HCT116 (cell line): ENCODE data around the gene FAM83E. TPM values are rescaled to one million over a fixed set of nuclear protein-coding genes. Genes with fewer than 3 reads are reported as not detected.
A peak's percentile ranks its signal among the peaks of the same experiment; 100 is the strongest.

Experiments
- ATAC-seq: fragments of 200-7000 bp; cut with Tn5 transposase; 2 replicates; pipeline ENCODE4 v1.9.1; 2020; ENCODE audit warnings: mild to moderate bottlenecking, moderate library complexity
- BruUV-seq: library from RNA; stranded (reverse); fragments of 400-500 nt; replicated peaks from 2 replicates; lab custom pipeline; 2021; lab: Mats Ljungman, UMichigan
- CTCF ChIA-PET: fragments of 300-600 bp; sonication (Branson Sonifier 250); formaldehyde crosslinking; loops from one replicate; lab custom pipeline; 2021; ENCODE audit warnings: antibody characterized with exemption; lab: Charles Lee
- POLR2A ChIA-PET: fragments of 300-600, 350-600 bp; sonication (Branson Sonifier 250); formaldehyde crosslinking; loops from one replicate; lab custom pipeline; 2021; ENCODE audit warnings: antibody characterized with exemption; lab: Charles Lee
- RAD21 ChIA-PET, 2 experiments: fragments of 300-600 bp; sonication (Branson Sonifier 250); formaldehyde crosslinking; loops; one replicate each; lab custom pipeline; 2023; ENCODE audit warnings: low total read pairs in 2 of 2; ENCODE audit not compliant: uncharacterized antibody in 2 of 2, unreplicated experiment in 2 of 2, low non-redundant PET in 1 of 2; lab: Charles Lee
- DNase-seq: peaks from one replicate; pipeline ENCODE4 v3.0.0-alpha.2; 2010; ENCODE audit warnings: low read depth, low spot score
- H2AFZ ChIP-seq: fragments of 200-600 bp; shearing (Covaris generic), sonication (generic); 2 replicates; pipeline ENCODE4 v1.6.1; 2017; ENCODE audit warnings: low read depth, mixed run types, mixed read lengths, antibody characterized with exemption, low read length; ENCODE audit not compliant: poor library complexity, severe bottlenecking
- H3K27ac ChIP-seq: 2 replicates; pipeline ENCODE4 v1.5.1; 2012; ENCODE audit warnings: low read depth, low read length
- H3K27me3 ChIP-seq: fragments of 200-600 bp; sonication (generic); 2 replicates; pipeline ENCODE4 v1.6.1; 2016; ENCODE audit warnings: mixed run types, low read length, mixed read lengths; ENCODE audit not compliant: insufficient read depth
- H3K36me3 ChIP-seq, 2 experiments: fragments of 200-500 bp in 1 of 2; fragments of 200-600 bp in 1 of 2; sonication (Bioruptor generic) in 1 of 2; sonication (generic) in 1 of 2; 2 replicates each; pipeline versions ENCODE4 v1.5.1 to v1.6.1; 2014 to 2016; ENCODE audit warnings: low read length in 2 of 2, inconsistent platforms in 1 of 2, mixed read lengths in 1 of 2, mixed run types in 1 of 2; ENCODE audit not compliant: insufficient read depth in 2 of 2, control insufficient read depth in 1 of 2
- H3K4me1 ChIP-seq, 2 experiments: fragments of 200-600 bp in 1 of 2; sonication (generic) in 1 of 2; 2 replicates each; pipeline versions ENCODE4 v1.5.1 to v1.6.1; 2012 to 2017; ENCODE audit warnings: low read length in 2 of 2, inconsistent platforms in 1 of 2, mild to moderate bottlenecking in 1 of 2, mixed read lengths in 1 of 2, mixed run types in 1 of 2, moderate library complexity in 1 of 2; ENCODE audit not compliant: insufficient read depth in 2 of 2, control insufficient read depth in 1 of 2
- H3K4me2 ChIP-seq: fragments of 200-600 bp; sonication (generic); 2 replicates; pipeline ENCODE4 v1.6.1; 2017; ENCODE audit warnings: mixed run types, low read length, mixed read lengths
- H3K4me3 ChIP-seq, 2 experiments: fragments of 200-600 bp in 1 of 2; sonication (generic) in 1 of 2; replicated peaks in 1 of 2; 2 replicates each; pipeline ENCODE4 v1.5.1; 2011 to 2016; ENCODE audit warnings: low read length in 2 of 2, control low read depth in 1 of 2, low read depth in 1 of 2, mild to moderate bottlenecking in 1 of 2, mixed read lengths in 1 of 2, mixed run types in 1 of 2
- H3K79me2 ChIP-seq: fragments of 200-600 bp; sonication (generic); 2 replicates; pipeline ENCODE4 v1.6.1; 2017; ENCODE audit warnings: mild to moderate bottlenecking, mixed run types, low read length, moderate library complexity, mixed read lengths; ENCODE audit not compliant: insufficient read depth
- H3K9ac ChIP-seq: fragments of 200-600 bp; sonication (generic); 2 replicates; pipeline ENCODE4 v1.6.1; 2016; ENCODE audit warnings: low read length, mixed read lengths
- H3K9me2 ChIP-seq: fragments of 200-600 bp; sonication (generic), shearing (Covaris generic); 2 replicates; pipeline ENCODE4 v1.6.1; 2017; ENCODE audit warnings: mixed run types, mild to moderate bottlenecking, moderate library complexity; ENCODE audit not compliant: insufficient read depth
- H3K9me3 ChIP-seq, 2 experiments: fragments of 200-500 bp in 1 of 2; fragments of 200-600 bp in 1 of 2; sonication (Bioruptor generic) in 1 of 2; sonication (generic) in 1 of 2; 2 replicates each; pipeline ENCODE4 v1.6.1; 2014 to 2017; ENCODE audit warnings: low read length in 2 of 2, mixed read lengths in 2 of 2, inconsistent platforms in 1 of 2, low read depth in 1 of 2, mild to moderate bottlenecking in 1 of 2, mixed run types in 1 of 2, moderate library complexity in 1 of 2; ENCODE audit not compliant: control insufficient read depth in 1 of 2, insufficient read depth in 1 of 2
- H4K20me1 ChIP-seq: fragments of 200-600 bp; sonication (generic), shearing (Covaris generic); 2 replicates; pipeline ENCODE4 v1.6.1; 2017; ENCODE audit warnings: mixed run types, mild to moderate bottlenecking, moderate library complexity; ENCODE audit not compliant: insufficient read depth
- CEBPB ChIP-seq: IDR thresholded peaks from 2 replicates; pipeline ENCODE4 v1.6.1; 2012; ENCODE audit warnings: low read depth
- EZH2 ChIP-seq: fragments of 200-600 bp; sonication (generic); IDR thresholded peaks from 2 replicates; pipeline ENCODE4 v1.6.1; 2017; ENCODE audit warnings: antibody characterized with exemption, mixed run types
- JUND ChIP-seq: IDR thresholded peaks from 2 replicates; pipeline ENCODE4 v1.6.1; 2012
- MAX ChIP-seq: IDR thresholded peaks from 2 replicates; pipeline ENCODE4 v1.6.1; 2012
- POLR2AphosphoS5 ChIP-seq: IDR thresholded peaks from 2 replicates; pipeline ENCODE4 v1.6.1; 2011; ENCODE audit warnings: mild to moderate bottlenecking, low read depth, low read length, moderate library complexity
- SIN3A ChIP-seq: IDR thresholded peaks from 2 replicates; pipeline ENCODE4 v1.6.1; 2012; ENCODE audit warnings: low read depth
- SP1 ChIP-seq: IDR thresholded peaks from 2 replicates; pipeline ENCODE4 v1.6.1; 2012; ENCODE audit warnings: low read depth
- SRF ChIP-seq: IDR thresholded peaks from 2 replicates; pipeline ENCODE4 v1.6.1; 2012; ENCODE audit warnings: low read depth
- TCF7L2 ChIP-seq: IDR thresholded peaks from 2 replicates; pipeline ENCODE4 v1.7.0; 2011; ENCODE audit warnings: borderline replicate concordance, inconsistent platforms; ENCODE audit not compliant: insufficient read depth, insufficient read length; ENCODE audit errors: extremely low read depth
- YY1 ChIP-seq: IDR thresholded peaks from 2 replicates; pipeline ENCODE4 v1.6.1; 2011; ENCODE audit warnings: low read length, low read depth, moderate library complexity, mild to moderate bottlenecking; ENCODE audit not compliant: insufficient replicate concordance; ENCODE audit errors: extremely low read depth
- ZFX ChIP-seq: fragments of 450-650 bp; IDR thresholded peaks from 2 replicates; pipeline ENCODE4 v1.6.1; 2017
- intact Hi-C: fragments of 100-400 bp; cut with micrococcal nuclease; formaldehyde crosslinking; loops from 2 replicates; pipeline ENCODE4 v1.10.0; 2022
- total RNA-seq: library from RNA; stranded (reverse); gene quantifications from one replicate; pipeline ENCODE4 v1.2.1, GENCODE V29; 2021; ENCODE audit not compliant: unreplicated experiment
- TF ChIP-seq, protein P1 (sequence below), 3 experiments: fragments of 200-600 bp in 1 of 3; sonication (generic) in 1 of 3; IDR thresholded peaks in 2 of 3; conservative IDR thresholded peaks in 1 of 3; 2 replicates each; pipeline ENCODE4 v1.5.1; 2012 to 2017; ENCODE audit warnings: low read depth in 2 of 3, low read length in 2 of 3, antibody characterized with exemption in 1 of 3, borderline replicate concordance in 1 of 3, control low read depth in 1 of 3, mild to moderate bottlenecking in 1 of 3, mixed read lengths in 1 of 3, mixed run types in 1 of 3, moderate library complexity in 1 of 3; ENCODE audit not compliant: insufficient read depth in 1 of 3

FAM83E gene
- total RNA-seq, 1 experiment from 2014 or later: 6.8 TPM

- BruUV-seq: no TSS peak
- intact Hi-C loops: no loop called here
Observed at GRCh38 chr19:48661711-48662090, 46.8 kb upstream of the FAM83E start.

DNA sequence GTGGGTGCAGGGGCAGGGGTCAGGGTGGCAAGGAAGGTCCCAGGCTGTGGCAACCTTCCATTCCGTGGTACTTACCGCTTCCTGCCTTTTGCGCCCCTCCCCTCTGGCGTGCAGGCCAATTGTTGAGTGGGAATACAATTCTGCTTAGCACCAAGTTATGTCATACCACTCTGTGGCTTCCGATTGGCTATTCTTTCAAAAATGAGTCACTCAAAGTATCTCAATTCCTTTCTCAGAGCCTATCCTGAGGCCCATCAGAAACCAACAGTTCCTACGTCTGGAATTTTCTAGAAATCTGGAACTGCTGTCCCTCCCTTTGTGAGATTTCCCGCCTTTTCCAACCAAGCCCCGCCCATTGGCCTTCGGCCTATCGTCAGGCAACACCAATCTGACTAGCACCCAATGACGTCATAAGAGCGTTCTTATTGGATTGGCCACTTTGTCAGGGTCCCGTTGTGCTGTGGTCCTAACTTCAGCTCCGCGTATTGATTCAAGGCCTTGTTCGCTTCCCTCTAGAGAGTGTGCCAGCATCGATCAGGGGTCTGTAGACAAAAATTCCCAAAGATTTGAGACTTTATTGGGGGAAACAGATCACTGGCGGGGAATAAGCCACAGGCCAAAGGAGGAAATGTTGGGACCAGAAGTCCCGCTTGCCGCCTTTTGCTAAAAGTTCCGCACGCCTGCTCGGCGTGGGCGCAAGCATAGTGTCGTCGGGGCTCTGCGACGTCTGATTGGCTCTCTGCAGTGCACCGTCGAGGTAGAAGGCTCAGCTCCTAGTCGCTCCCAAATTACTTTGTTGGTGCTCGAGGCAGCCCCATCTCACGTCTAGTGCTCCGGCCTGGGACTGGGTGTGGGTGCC is 46.2 kb upstream of the FAM83E start:
- Histone ChIP-seq H3K27ac (peak overlapping the region; percentile 23), H2AFZ (peak overlapping the region; percentile 8)
- peak; percentile 91 for ATAC-seq

More at GRCh38 chr19:48661711-48662090, 46.8 kb upstream of the FAM83E start:
- peak overlapping the region; percentile 23; the same call in 1 of the 2 replicates for H3K27ac ChIP-seq
- no peaks in the 10 kb centered on the region for H3K79me2 ChIP-seq
- H3K9me2 ChIP-seq: no peaks in the 10 kb centered on the region
- ATAC-seq: no peak
- RAD21 ChIA-PET: no interaction called here
- peaks cover 2 to 24% of the 10 kb centered on the region in 2 experiments; a peak in 3 of 4 replicates for H3K4me1 ChIP-seq
- DNase-seq: no peak
- H3K4me2 ChIP-seq: no peak overlapping the region
- H3K9ac ChIP-seq: no peak overlapping the region
- no peak overlapping the region for H2AFZ ChIP-seq
- H4K20me1 ChIP-seq: no peaks in the 10 kb centered on the region
- CTCF ChIA-PET: no interaction called here
- H3K9me3 ChIP-seq: no peaks in the 10 kb centered on the region
- H3K27me3 ChIP-seq: no peaks in the 10 kb centered on the region
- no peaks in the 10 kb centered on the region for H3K36me3 ChIP-seq
- H3K4me3 ChIP-seq: no peak overlapping the region
- TF ChIP-seq JUND (no peak), EZH2 (no peak), CEBPB (no peak), ZFX (no peak), SRF (no peak), YY1 (no peak), POLR2AphosphoS5 (no peak), TCF7L2 (no peak)
- POLR2A ChIA-PET: no interaction called here

More for the DNA sequence above, 46.2 kb upstream of the FAM83E start:
- H3K4me3 ChIP-seq: no peak overlapping the region; a peak in 1 of 4 replicates
- DNase-seq: peak; percentile 95
- H3K36me3 ChIP-seq: no peaks in the 10 kb centered on the region
- intact Hi-C loops: no loop called here
- TF ChIP-seq SP1 (peak; percentile 70; the same call in 1 of the 2 replicates), MAX (peak; percentile 82), SIN3A (no peak)
- TF ChIP-seq, protein P1, sequence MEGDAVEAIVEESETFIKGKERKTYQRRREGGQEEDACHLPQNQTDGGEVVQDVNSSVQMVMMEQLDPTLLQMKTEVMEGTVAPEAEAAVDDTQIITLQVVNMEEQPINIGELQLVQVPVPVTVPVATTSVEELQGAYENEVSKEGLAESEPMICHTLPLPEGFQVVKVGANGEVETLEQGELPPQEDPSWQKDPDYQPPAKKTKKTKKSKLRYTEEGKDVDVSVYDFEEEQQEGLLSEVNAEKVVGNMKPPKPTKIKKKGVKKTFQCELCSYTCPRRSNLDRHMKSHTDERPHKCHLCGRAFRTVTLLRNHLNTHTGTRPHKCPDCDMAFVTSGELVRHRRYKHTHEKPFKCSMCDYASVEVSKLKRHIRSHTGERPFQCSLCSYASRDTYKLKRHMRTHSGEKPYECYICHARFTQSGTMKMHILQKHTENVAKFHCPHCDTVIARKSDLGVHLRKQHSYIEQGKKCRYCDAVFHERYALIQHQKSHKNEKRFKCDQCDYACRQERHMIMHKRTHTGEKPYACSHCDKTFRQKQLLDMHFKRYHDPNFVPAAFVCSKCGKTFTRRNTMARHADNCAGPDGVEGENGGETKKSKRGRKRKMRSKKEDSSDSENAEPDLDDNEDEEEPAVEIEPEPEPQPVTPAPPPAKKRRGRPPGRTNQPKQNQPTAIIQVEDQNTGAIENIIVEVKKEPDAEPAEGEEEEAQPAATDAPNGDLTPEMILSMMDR (IDR thresholded peaks at IDR 0.05 in 2 of 3, conservative IDR thresholded peaks at IDR 0.05 in 1 of 3; ENCODE audit: borderline replicate concordance in 1 of 3, insufficient read depth in 1 of 3, low read depth in 2 of 3, low read length in 2 of 3): no peak
- TF ChIP-seq, all 23 proteins: peak for 2
- Histone ChIP-seq H4K20me1 (no peaks in the 10 kb centered on the region), H3K27me3 (no peaks in the 10 kb centered on the region), H3K9me2 (no peaks in the 10 kb centered on the region), H3K4me2 (peak overlapping the region; percentile 57), H3K9ac (no peak overlapping the region), H3K4me1 (peaks cover 2 to 24% of the 10 kb centered on the region in 2 experiments; a peak in 3 of 4 replicates), H3K9me3 (no peaks in the 10 kb centered on the region), H3K79me2 (no peaks in the 10 kb centered on the region)
- ChIA-PET RAD21 (no interaction called here), CTCF (no interaction called here), POLR2A (no interaction called here)
- no TSS peak for BruUV-seq
